Ishikawa (cell line): ENCODE results near the gene NMRK1.

ENCODE experiments used
- CREB1 ChIP-seq: IDR thresholded peaks from 2 replicates; pipeline ENCODE4 v1.6.1; 2012; ENCODE audit warnings: low read depth
- EP300 ChIP-seq: IDR thresholded peaks from 2 replicates; pipeline ENCODE4 v1.6.1; 2012; ENCODE audit warnings: borderline replicate concordance
- FOXM1 ChIP-seq: IDR thresholded peaks from 2 replicates; pipeline ENCODE4 v1.6.1; 2012; ENCODE audit warnings: low read depth, borderline replicate concordance
- NFIC ChIP-seq: IDR thresholded peaks from 2 replicates; pipeline ENCODE4 v1.6.1; 2012
- RAD21 ChIP-seq: IDR thresholded peaks from 2 replicates; pipeline ENCODE4 v1.6.1; 2012; ENCODE audit warnings: low read depth
- TAF1 ChIP-seq: IDR thresholded peaks from 2 replicates; pipeline ENCODE4 v1.6.1; 2012; ENCODE audit warnings: low read depth, mild to moderate bottlenecking
- TCF12 ChIP-seq: IDR thresholded peaks from 2 replicates; pipeline ENCODE4 v1.6.1; 2012; ENCODE audit warnings: low read depth
- TEAD4 ChIP-seq: IDR thresholded peaks from 2 replicates; pipeline ENCODE4 v1.6.1; 2012
- YY1 ChIP-seq: IDR thresholded peaks from 2 replicates; pipeline ENCODE4 v1.6.1; 2012; ENCODE audit warnings: low read depth
- ZBTB7A ChIP-seq: IDR thresholded peaks from 2 replicates; pipeline ENCODE4 v1.6.1; 2012; ENCODE audit warnings: low read depth
- TF ChIP-seq, protein P1 (sequence below): IDR thresholded peaks from 2 replicates; pipeline ENCODE4 v1.6.1; 2012; ENCODE audit warnings: low read depth, mild to moderate bottlenecking
- TF ChIP-seq, protein P2 (sequence below): IDR thresholded peaks from 2 replicates; pipeline ENCODE4 v1.6.1; 2012
- TF ChIP-seq, protein P3 (sequence below): IDR thresholded peaks from 2 replicates; pipeline ENCODE4 v1.6.1; 2012

DNA sequence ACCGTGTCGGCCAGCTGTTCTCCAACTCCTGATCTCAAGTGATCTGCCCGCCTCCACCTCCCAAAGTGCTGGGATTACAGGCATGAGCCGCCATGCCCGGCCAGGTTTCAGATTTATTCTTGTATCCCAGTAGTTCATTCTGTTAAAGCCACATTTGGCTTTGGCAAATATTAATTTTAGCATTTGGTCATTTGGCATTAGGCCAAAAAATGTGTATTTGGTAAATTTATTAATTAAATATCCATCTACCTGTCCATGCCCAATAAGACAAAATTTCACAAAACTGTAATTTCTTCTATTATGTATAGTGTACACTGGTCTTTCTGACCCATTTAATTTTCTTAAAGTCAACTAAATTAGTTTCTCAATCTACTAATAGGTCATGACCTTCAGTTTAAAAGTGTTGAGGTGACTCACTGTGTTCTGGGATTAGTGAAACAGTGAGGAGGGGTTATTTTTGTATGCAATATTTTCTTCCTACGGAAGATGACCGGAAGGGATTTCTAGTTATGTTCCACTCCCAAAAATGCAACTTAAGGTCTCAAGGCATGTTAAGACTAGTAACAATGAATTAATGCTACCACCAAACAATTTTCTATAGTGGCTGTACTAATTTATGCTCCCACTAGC lies 21.4 kb upstream of the NMRK1 start:
- TF ChIP-seq TAF1, result no peak
- no peak for TF ChIP-seq TCF12
- no peak for TF ChIP-seq RAD21
- TF ChIP-seq YY1, result no peak
- no peak for TF ChIP-seq FOXM1
- TF ChIP-seq TEAD4, result no peak
- no peak for TF ChIP-seq CREB1
- TF ChIP-seq, protein P1, sequence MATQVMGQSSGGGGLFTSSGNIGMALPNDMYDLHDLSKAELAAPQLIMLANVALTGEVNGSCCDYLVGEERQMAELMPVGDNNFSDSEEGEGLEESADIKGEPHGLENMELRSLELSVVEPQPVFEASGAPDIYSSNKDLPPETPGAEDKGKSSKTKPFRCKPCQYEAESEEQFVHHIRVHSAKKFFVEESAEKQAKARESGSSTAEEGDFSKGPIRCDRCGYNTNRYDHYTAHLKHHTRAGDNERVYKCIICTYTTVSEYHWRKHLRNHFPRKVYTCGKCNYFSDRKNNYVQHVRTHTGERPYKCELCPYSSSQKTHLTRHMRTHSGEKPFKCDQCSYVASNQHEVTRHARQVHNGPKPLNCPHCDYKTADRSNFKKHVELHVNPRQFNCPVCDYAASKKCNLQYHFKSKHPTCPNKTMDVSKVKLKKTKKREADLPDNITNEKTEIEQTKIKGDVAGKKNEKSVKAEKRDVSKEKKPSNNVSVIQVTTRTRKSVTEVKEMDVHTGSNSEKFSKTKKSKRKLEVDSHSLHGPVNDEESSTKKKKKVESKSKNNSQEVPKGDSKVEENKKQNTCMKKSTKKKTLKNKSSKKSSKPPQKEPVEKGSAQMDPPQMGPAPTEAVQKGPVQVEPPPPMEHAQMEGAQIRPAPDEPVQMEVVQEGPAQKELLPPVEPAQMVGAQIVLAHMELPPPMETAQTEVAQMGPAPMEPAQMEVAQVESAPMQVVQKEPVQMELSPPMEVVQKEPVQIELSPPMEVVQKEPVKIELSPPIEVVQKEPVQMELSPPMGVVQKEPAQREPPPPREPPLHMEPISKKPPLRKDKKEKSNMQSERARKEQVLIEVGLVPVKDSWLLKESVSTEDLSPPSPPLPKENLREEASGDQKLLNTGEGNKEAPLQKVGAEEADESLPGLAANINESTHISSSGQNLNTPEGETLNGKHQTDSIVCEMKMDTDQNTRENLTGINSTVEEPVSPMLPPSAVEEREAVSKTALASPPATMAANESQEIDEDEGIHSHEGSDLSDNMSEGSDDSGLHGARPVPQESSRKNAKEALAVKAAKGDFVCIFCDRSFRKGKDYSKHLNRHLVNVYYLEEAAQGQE, result no peak
- TF ChIP-seq, protein P2, sequence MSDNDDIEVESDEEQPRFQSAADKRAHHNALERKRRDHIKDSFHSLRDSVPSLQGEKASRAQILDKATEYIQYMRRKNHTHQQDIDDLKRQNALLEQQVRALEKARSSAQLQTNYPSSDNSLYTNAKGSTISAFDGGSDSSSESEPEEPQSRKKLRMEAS, result no peak
- TF ChIP-seq EP300, result no peak
- no peak for TF ChIP-seq ZBTB7A
- TF ChIP-seq, protein P3, sequence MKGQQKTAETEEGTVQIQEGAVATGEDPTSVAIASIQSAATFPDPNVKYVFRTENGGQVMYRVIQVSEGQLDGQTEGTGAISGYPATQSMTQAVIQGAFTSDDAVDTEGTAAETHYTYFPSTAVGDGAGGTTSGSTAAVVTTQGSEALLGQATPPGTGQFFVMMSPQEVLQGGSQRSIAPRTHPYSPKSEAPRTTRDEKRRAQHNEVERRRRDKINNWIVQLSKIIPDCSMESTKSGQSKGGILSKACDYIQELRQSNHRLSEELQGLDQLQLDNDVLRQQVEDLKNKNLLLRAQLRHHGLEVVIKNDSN, result no peak
- no peak for TF ChIP-seq NFIC
